Measurements from ENCODE around the gene TNFRSF1A. TPM values are rescaled to one million over a fixed set of nuclear protein-coding genes. Genes with fewer than 3 reads are reported as not detected.
A peak's percentile ranks its signal among the peaks of the same experiment; 100 is the strongest.

The TNFRSF1A gene
- total and polyA plus RNA-seq, 2 of the 13 experiments (the other 11 are each of a cell fraction or from before 2014, with no cell fraction given) = 41.5 to 61.2 TPM

DNA sequence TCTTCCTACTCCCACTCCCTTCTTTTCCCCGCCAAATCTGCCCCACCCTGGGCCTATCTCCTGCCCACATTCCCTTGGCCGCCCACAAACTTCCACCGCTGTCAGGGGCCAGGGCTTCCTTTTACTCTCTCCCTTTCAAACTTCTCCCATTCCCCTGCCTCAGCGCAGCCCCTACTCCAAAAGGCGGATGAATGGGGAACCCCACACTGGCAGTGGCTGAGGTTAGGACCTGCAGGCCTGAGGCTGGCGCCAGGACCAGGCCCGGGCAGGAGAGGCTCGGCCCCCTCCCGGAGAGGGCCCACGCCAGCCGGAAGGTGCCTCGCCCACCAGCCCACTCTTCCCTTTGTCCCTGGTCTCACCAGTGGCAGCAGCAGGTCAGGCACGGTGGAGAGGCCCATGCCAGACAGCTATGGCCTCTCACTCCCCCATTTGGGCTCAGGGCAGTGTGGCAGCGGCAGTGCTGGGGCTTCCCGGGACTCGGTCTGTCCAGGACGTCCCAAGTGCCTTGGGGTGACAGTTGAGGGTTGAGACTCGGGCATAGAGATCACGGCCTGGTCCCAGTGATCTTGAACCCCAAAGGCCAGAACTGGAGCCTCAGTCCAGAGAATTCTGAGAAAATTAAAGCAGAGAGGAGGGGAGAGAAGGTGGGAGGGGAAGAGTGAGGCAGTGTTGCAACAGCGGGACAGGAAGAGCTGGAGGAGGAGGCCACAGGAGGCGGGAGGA, at the start of gene TNFRSF1A (continued):
- TF ChIP-seq CEBPB (IDR thresholded peaks at IDR 0.05; ENCODE audit: borderline replicate concordance, low read depth, low read length) = peak; percentile 93
- peak; percentile 40; the same call in 1 of the 2 replicates for TF ChIP-seq ARNT2 (CRISPR knock-in tag; IDR thresholded peaks at IDR 0.05; ENCODE audit: low read depth)
- peak; percentile 44 for TF ChIP-seq ASH2L (IDR thresholded peaks at IDR 0.05; ENCODE audit: insufficient read length, low read depth, low read length)
- 0 out of 2 replicates have a peak, but pooled peaks have one; percentile 40 for TF ChIP-seq SIX4 (CRISPR knock-in tag; IDR thresholded peaks at IDR 0.05)
- peak; percentile 50; the same call in 1 of the 2 replicates for TF ChIP-seq YEATS4 (CRISPR knock-in tag; IDR thresholded peaks at IDR 0.05; ENCODE audit: borderline replicate concordance)
- TF ChIP-seq PAWR (CRISPR knock-in tag; IDR thresholded peaks at IDR 0.05; ENCODE audit: borderline replicate concordance) = no peak
- TF ChIP-seq SPEN (CRISPR knock-in tag; IDR thresholded peaks at IDR 0.05; ENCODE audit: low read depth) = peak; percentile 74
- TF ChIP-seq, protein P1, sequence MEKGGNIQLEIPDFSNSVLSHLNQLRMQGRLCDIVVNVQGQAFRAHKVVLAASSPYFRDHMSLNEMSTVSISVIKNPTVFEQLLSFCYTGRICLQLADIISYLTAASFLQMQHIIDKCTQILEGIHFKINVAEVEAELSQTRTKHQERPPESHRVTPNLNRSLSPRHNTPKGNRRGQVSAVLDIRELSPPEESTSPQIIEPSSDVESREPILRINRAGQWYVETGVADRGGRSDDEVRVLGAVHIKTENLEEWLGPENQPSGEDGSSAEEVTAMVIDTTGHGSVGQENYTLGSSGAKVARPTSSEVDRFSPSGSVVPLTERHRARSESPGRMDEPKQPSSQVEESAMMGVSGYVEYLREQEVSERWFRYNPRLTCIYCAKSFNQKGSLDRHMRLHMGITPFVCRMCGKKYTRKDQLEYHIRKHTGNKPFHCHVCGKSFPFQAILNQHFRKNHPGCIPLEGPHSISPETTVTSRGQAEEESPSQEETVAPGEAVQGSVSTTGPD (CRISPR knock-in tag; IDR thresholded peaks at IDR 0.05) = 0 out of 2 replicates have a peak, but pooled peaks have one; percentile 67
- TF ChIP-seq NFE2L2 (IDR thresholded peaks at IDR 0.05; ENCODE audit: low read length) = no peak
- TF ChIP-seq ZNF235 (CRISPR knock-in tag; IDR thresholded peaks at IDR 0.05; ENCODE audit: borderline replicate concordance) = no peak
- TF ChIP-seq ZNF83 (CRISPR knock-in tag; IDR thresholded peaks at IDR 0.05; ENCODE audit: borderline replicate concordance) = 0 out of 2 replicates have a peak, but pooled peaks have one; percentile 25
- TF ChIP-seq NONO (IDR thresholded peaks at IDR 0.05) = no peak
- TF ChIP-seq NONO (CRISPR knock-in tag; conservative IDR thresholded peaks at IDR 0.05) = peak; percentile 83
- peak; percentile 89 for TF ChIP-seq ZNF746 (CRISPR knock-in tag; IDR thresholded peaks at IDR 0.05)
- peak; percentile 68 for TF ChIP-seq ZNF709 (CRISPR knock-in tag; IDR thresholded peaks at IDR 0.05)
- TF ChIP-seq, protein P2, sequence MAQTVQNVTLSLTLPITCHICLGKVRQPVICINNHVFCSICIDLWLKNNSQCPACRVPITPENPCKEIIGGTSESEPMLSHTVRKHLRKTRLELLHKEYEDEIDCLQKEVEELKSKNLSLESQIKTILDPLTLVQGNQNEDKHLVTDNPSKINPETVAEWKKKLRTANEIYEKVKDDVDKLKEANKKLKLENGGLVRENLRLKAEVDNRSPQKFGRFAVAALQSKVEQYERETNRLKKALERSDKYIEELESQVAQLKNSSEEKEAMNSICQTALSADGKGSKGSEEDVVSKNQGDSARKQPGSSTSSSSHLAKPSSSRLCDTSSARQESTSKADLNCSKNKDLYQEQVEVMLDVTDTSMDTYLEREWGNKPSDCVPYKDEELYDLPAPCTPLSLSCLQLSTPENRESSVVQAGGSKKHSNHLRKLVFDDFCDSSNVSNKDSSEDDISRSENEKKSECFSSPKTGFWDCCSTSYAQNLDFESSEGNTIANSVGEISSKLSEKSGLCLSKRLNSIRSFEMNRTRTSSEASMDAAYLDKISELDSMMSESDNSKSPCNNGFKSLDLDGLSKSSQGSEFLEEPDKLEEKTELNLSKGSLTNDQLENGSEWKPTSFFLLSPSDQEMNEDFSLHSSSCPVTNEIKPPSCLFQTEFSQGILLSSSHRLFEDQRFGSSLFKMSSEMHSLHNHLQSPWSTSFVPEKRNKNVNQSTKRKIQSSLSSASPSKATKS (CRISPR knock-in tag; IDR thresholded peaks at IDR 0.05) = peak; percentile 65; the same call in 1 of the 2 replicates
- TF ChIP-seq KDM4B (CRISPR knock-in tag; IDR thresholded peaks at IDR 0.05) = peak; percentile 44; the same call in 1 of the 2 replicates
- TF ChIP-seq, protein P3, sequence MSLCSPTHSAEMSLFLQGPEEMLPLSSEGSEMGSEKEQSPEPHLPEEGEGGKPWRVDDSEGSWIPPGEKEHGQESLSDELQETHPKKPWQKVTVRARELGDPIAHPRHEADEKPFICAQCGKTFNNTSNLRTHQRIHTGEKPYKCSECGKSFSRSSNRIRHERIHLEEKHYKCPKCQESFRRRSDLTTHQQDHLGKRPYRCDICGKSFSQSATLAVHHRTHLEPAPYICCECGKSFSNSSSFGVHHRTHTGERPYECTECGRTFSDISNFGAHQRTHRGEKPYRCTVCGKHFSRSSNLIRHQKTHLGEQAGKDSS (CRISPR knock-in tag; IDR thresholded peaks at IDR 0.05; ENCODE audit: borderline replicate concordance, low read depth) = peak; percentile 49; the same call in 1 of the 2 replicates
- TF ChIP-seq ZNF891 (CRISPR knock-in tag; IDR thresholded peaks at IDR 0.05) = 0 out of 2 replicates have a peak, but pooled peaks have one; percentile 52
- TF ChIP-seq ZSCAN25 (CRISPR knock-in tag; IDR thresholded peaks at IDR 0.05) = peak; percentile 71; the same call in 1 of the 2 replicates
- 0 out of 2 replicates have a peak, but pooled peaks have one; percentile 59 for TF ChIP-seq ERF (CRISPR knock-in tag; IDR thresholded peaks at IDR 0.05)
- TF ChIP-seq ZNF441 (CRISPR knock-in tag; IDR thresholded peaks at IDR 0.05; ENCODE audit: borderline replicate concordance) = 0 out of 2 replicates have a peak, but pooled peaks have one; percentile 26
- TF ChIP-seq GABPB1 (CRISPR knock-in tag; IDR thresholded peaks at IDR 0.05) = peak; percentile 54
- peak; percentile 52; the same call in 1 of the 2 replicates for TF ChIP-seq GATAD1 (CRISPR knock-in tag; IDR thresholded peaks at IDR 0.05)
- peak; percentile 56; the same call in 1 of the 2 replicates for TF ChIP-seq WIZ (CRISPR knock-in tag; IDR thresholded peaks at IDR 0.05)
- peak; percentile 61; the same call in 1 of the 2 replicates for TF ChIP-seq TBX2 (CRISPR knock-in tag; IDR thresholded peaks at IDR 0.05; ENCODE audit: borderline replicate concordance)
